ENCODE measurements around the gene FCMR.

- TF ChIP-seq PHF20 (IDR thresholded peaks at IDR 0.05; ENCODE audit: partially characterized antibody): no peak
- TF ChIP-seq RUNX1 (IDR thresholded peaks at IDR 0.05; ENCODE audit: low read depth): no peak
- TF ChIP-seq EZH2 (IDR thresholded peaks at IDR 0.05; ENCODE audit: borderline replicate concordance, low read depth, low read length): no peak
- TF ChIP-seq LARP7 (IDR thresholded peaks at IDR 0.05): no peak
- no peak for TF ChIP-seq CTCF (IDR thresholded peaks at IDR 0.05 in 2 of 3, conservative IDR thresholded peaks at IDR 0.05 in 1 of 3; ENCODE audit: insufficient read depth in 2 of 3, low read depth in 1 of 3, low read length in 3 of 3)
- TF ChIP-seq RFX5 (IDR thresholded peaks at IDR 0.05; ENCODE audit: low read depth, low read length): no peak
- TF ChIP-seq ZNF449 (CRISPR knock-in tag; IDR thresholded peaks at IDR 0.05): no peak
- TF ChIP-seq TAF7 (tag; IDR thresholded peaks at IDR 0.05): no peak
- no peak for TF ChIP-seq HDAC6 (IDR thresholded peaks at IDR 0.05; ENCODE audit: low read depth, low read length)
- TF ChIP-seq CUX1 (CRISPR knock-in tag; IDR thresholded peaks at IDR 0.05): no peak
- no peak for TF ChIP-seq RBBP5 (IDR thresholded peaks at IDR 0.05; ENCODE audit: borderline replicate concordance, insufficient read depth, low read length, poor library complexity, severe bottlenecking)
Measured at GRCh38 chr1:206885341-206886060, 36.2 kb downstream of the FCMR start.

Measured in K562 (cell line).